Measurements from ENCODE around the gene CRB3. TPM values are rescaled to one million over a fixed set of nuclear protein-coding genes. Genes with fewer than 3 reads are reported as not detected.
A peak's percentile ranks its signal among the peaks of the same experiment; 100 is the strongest.

Gene CRB3
- total and polyA plus RNA-seq, 9 donors = 0.33 to 30.1 (median 1.4) TPM; not detected in 2

- Histone ChIP-seq H3K36me3 (no peaks in the 10 kb centered on the region), H3K27me3 (no peaks in the 10 kb centered on the region), H3K27ac (no peak overlapping the region), H3K4me1 (ENCODE audit: insufficient read depth) (peaks cover 3% of the 10 kb centered on the region), H3K4me3 (no peak overlapping the region), H3K9me3 (no peaks in the 10 kb centered on the region)
- intact Hi-C loops (cut with DNase I) = no loop called here
- no peak for DNase-seq
- 82 to 88% (median 87%) methylated on average over 24 to 29 of the region's 29 CpGs for WGBS, 3 donors
- no peak for TF ChIP-seq EP300 (IDR thresholded peaks at IDR 0.05)
- TF ChIP-seq POLR2A (IDR thresholded peaks at IDR 0.05) = no peak
- TF ChIP-seq CTCF (IDR thresholded peaks at IDR 0.05) = no peak
Measured at GRCh38 chr19:6416658-6417405, 47.2 kb upstream of the CRB3 start.

GRCh38 chr19:6417713-6418561 is 46.1 kb upstream of the CRB3 start:
- H3K9me3 ChIP-seq = no peaks in the 10 kb centered on the region
- WGBS, 3 donors = 64 to 67% (median 66%) methylated on average over 32 to 33 of the region's 33 CpGs
- TF ChIP-seq POLR2A (IDR thresholded peaks at IDR 0.05) (no peak), EP300 (IDR thresholded peaks at IDR 0.05) (no peak), CTCF (IDR thresholded peaks at IDR 0.05) (no peak)
- no peak overlapping the region for H3K27ac ChIP-seq
- no peak overlapping the region for H3K4me3 ChIP-seq
- intact Hi-C loops (cut with DNase I) = no loop called here
- H3K27me3 ChIP-seq = no peaks in the 10 kb centered on the region
- DNase-seq = peak in 1 of 5 donors; percentile 45
- no peaks in the 10 kb centered on the region for H3K36me3 ChIP-seq
- peaks cover 1% of the 10 kb centered on the region for H3K4me1 ChIP-seq (ENCODE audit: insufficient read depth)

- H3K4me1 ChIP-seq (ENCODE audit: insufficient read depth) = peaks cover 3% of the 10 kb centered on the region
- no peak overlapping the region for H3K27ac ChIP-seq
- no peaks in the 10 kb centered on the region for H3K9me3 ChIP-seq
- H3K4me3 ChIP-seq = no peak overlapping the region
- no peaks in the 10 kb centered on the region for H3K27me3 ChIP-seq
- intact Hi-C loops (cut with DNase I) = no loop called here
- WGBS, 3 donors = 81 to 91% (median 85%) methylated on average over 17 to 19 of the region's 19 CpGs
- TF ChIP-seq POLR2A (IDR thresholded peaks at IDR 0.05) (no peak), EP300 (IDR thresholded peaks at IDR 0.05) (no peak), CTCF (IDR thresholded peaks at IDR 0.05) (no peak)
- no peak for DNase-seq
- H3K36me3 ChIP-seq = no peaks in the 10 kb centered on the region
Measured at GRCh38 chr19:6418562-6418932, 45.5 kb upstream of the CRB3 start.

GRCh38 chr19:6421075-6422014 is 42.7 kb upstream of the CRB3 start:
- Histone ChIP-seq H3K36me3 (no peaks in the 10 kb centered on the region), H3K4me3 (no peak overlapping the region), H3K9me3 (no peaks in the 10 kb centered on the region), H3K27ac (no peak overlapping the region), H3K4me1 (ENCODE audit: insufficient read depth) (peaks cover 4% of the 10 kb centered on the region), H3K27me3 (no peaks in the 10 kb centered on the region)
- no peak for DNase-seq
- WGBS, 3 donors = 65 to 71% (median 67%) methylated on average over 20 of the region's 20 CpGs
- TF ChIP-seq CTCF (IDR thresholded peaks at IDR 0.05) (no peak), EP300 (IDR thresholded peaks at IDR 0.05) (no peak), POLR2A (IDR thresholded peaks at IDR 0.05) (no peak)
- intact Hi-C loops (cut with DNase I) = loop anchor here in 1 of 4 donors (5.0 to 10.0 kb wide), 2 partner anchors 47 to 871 kb away; partner anchors contain the start of genes ALKBH7, INSR and PSPN

All from ovary (tissue), 9 donors.